Right lobe of liver (tissue), 4 donors: ENCODE data around the gene FOXE3.

ENCODE experiments used
- POLR2A ChIP-seq: fragments of 450-650 bp; IDR thresholded peaks from one replicate; pipeline ENCODE4 v1.6.1; 2017; ENCODE audit warnings: antibody characterized with exemption, mild to moderate bottlenecking
- TF ChIP-seq, protein P1 (sequence below), 4 donors: fragments of 200-600 bp in 3 of 4; fragments of 450-650 bp in 1 of 4; IDR thresholded peaks; one replicate each; pipeline versions ENCODE4 v1.5.1 to v1.8.0; 2016 to 2022; ENCODE audit warnings: antibody characterized with exemption in 4 of 4, mild to moderate bottlenecking in 2 of 4
- donor health status: DM: no; HTN: no; CAD: no.
- donor health status: DM: no; HTN: no; CAD: no.
- donor health status: DM: no; HTN: yes; CAD: no.

DNA sequence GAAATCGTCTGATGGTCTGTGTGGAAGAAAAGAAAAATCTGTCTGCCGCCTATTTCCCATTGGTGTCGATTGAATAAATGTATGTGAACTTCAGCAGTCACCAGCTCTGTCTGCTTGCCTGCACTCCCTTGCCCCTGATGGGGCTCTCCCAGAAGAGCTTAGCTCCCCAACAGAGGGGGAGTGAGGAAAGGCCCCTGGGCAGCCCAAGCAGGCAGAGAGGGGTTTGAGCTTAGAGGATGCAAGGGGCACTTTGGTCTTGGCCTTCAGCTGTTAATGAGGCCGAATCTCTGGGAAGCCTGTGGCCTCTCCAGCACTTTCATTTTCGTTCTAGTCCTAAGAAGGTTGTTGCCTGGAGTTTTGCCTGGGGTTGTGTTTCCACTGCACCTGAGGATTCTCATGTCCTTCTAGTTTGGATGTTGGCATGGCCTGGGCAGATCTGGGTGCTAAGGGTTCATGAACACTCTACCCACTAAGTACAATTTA lies 24.6 kb downstream of the FOXE3 start:
- TF ChIP-seq POLR2A: no peak
- TF ChIP-seq, protein P1, sequence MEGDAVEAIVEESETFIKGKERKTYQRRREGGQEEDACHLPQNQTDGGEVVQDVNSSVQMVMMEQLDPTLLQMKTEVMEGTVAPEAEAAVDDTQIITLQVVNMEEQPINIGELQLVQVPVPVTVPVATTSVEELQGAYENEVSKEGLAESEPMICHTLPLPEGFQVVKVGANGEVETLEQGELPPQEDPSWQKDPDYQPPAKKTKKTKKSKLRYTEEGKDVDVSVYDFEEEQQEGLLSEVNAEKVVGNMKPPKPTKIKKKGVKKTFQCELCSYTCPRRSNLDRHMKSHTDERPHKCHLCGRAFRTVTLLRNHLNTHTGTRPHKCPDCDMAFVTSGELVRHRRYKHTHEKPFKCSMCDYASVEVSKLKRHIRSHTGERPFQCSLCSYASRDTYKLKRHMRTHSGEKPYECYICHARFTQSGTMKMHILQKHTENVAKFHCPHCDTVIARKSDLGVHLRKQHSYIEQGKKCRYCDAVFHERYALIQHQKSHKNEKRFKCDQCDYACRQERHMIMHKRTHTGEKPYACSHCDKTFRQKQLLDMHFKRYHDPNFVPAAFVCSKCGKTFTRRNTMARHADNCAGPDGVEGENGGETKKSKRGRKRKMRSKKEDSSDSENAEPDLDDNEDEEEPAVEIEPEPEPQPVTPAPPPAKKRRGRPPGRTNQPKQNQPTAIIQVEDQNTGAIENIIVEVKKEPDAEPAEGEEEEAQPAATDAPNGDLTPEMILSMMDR (IDR thresholded peaks at IDR 0.05): no peak
